IPS-NIHi7 (cell line): ENCODE results near the gene SLC8A1.

Experiments used
- DNase-seq: peaks from one replicate; pipeline ENCODE4 v3.0.0; 2012; ENCODE audit warnings: mixed read lengths; ENCODE audit errors: extremely low spot score

Gene SLC8A1

DNA sequence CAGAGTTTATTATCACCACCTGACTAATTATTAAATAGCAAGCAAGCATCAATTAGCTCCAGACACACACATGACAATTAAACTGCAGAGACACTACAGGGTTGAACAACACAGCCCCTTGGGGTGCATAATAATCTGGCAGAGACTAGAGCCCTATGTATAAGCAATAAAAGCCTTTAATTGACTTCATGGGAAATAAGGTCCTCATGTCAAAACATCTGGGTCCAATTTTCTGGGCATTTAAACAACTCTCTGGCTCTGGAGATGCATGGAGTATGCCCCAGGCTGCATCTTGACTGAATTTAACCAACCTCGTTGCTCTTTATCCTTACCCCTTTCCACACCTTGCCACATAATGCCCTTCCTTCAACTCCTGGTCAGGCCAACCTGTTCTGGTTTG, 402.1 kb downstream of the SLC8A1 start:
- no peak for DNase-seq

- DNase-seq = no peak
Observed at GRCh38 chr2:40048506-40048905, 403.4 kb downstream of the SLC8A1 start.

GRCh38 chr2:40047406-40047805, 404.5 kb downstream of the SLC8A1 start:
- DNase-seq = no peak
